GM21447 (cell line): ENCODE results near the gene GFOD2.

Source experiments
- ATAC-seq: cut with Tn5 transposase; IDR thresholded peaks from one replicate; pipeline ENCODE4 v1.9.1; 2021; ENCODE audit not compliant: unreplicated experiment

GFOD2 gene

DNA sequence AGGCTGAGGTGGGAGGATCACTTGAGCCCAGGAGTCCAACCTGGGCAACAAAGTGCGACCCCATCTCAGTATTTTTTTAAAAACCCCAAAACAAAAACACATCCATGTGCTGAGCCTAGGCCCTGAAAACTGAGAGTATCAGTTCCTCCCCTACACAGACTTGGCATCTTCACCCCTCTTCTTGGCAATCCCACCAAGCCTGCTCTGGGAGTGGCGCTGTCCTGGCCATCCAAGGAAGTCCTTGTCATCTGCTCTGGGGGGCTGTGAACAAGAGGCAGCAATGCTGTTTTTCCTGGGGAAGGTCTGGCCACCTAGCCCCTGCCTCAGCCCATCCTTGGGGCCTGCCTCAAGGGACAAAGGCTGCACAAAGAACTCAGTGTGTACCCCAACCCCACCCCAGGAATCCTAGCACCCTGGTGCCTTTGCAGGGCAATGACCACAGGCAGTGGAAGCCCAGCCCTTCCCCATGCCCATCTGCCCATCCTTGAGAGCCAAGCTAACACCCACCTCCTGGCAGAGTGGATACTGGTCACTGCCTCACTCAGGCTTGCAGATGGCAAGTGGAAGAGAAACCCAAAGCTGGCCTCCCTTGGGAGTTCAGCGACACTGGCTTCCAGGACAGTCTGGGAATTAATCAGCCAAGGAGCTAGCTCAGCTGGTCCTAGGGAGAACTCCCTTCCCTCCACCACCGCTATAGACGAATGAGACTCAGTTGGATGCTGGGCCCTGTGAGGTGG lies 14.8 kb upstream of the GFOD2 start:
- ATAC-seq: no peak

- ATAC-seq: no peak
Measured at GRCh38 chr16:67731753-67732095, 12.6 kb upstream of the GFOD2 start.

GRCh38 chr16:67731071-67731752 lies 12.1 kb upstream of the GFOD2 start:
- no peak for ATAC-seq

- no peak for ATAC-seq
Measured at GRCh38 chr16:67730326-67730725, 11.2 kb upstream of the GFOD2 start.

DNA sequence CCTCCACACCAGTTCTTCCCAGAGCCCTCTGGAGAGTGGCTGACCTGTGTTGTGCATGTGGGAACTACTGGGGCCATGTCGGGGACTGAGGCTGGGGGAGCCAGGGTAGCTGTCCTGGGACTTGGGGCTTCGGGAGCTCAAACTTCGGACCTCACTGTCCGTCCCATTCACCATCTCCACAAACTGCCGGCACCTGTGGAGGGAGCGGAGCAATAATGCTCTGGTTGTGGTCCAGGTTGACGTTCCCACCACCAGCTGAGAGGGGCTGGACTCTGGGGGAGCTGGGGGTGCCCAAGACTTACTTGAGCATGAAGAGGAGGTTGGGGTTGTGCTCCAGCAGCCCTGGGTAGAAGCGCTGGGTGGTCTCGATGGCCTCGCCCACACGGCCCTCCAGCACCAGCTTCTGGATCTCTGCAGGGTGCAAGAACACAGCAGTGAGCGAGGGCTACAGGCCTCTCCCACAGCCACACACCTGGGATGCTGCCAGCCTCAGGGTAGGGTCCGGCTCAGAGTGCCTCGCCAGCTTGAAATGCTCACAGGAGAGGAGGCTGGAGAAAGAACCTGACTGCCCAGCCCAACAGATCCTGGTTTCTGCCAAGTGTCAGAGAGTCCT lies 10.6 kb upstream of the GFOD2 start:
- ATAC-seq: no peak

DNA sequence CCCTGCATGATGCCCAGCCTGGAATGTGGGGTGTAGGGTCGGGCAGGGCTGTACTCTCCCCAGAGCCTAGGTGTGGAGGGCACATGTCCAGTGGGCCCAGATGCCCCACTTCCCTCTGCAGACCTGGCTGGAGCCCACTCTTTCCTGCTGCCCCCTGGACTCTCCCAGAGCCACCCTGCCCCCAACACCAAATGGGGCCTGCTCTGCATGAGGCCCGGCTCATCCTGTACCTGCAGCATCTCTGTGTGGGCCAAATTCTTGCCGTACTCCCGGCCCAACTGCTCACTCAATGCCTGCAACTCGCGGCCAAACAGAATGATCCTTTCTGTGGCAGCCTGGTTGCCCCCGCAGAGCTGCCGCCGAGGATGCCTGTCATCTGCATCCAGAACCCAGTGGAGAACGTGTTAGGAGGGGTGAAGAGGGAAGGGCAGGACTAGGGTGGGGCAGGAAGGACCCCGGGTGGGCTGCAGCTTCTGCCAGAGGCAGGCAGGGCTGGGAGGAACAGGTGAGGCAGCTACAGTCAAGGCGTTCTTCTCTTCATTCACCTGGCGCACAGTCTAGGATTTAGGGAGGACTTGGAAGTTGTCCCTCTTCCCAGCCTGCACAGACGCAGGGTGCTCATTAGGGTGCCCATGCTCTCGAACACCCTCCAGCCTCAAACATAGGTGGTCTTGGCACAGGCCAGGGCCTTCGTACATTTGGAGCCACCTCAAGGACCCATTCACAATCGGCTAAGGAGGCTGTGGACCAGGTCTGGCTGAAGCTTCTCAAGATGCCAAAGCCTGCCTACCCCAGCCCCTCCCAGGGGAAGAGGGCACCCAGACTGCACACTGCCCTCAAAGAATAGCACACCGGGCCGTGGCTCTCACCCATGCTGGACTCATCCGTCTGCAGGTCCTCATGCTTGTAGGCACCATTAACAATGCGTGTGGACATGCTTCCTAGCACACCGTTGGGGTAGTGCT lies 8.7 kb upstream of the GFOD2 start:
- no peak for ATAC-seq

DNA sequence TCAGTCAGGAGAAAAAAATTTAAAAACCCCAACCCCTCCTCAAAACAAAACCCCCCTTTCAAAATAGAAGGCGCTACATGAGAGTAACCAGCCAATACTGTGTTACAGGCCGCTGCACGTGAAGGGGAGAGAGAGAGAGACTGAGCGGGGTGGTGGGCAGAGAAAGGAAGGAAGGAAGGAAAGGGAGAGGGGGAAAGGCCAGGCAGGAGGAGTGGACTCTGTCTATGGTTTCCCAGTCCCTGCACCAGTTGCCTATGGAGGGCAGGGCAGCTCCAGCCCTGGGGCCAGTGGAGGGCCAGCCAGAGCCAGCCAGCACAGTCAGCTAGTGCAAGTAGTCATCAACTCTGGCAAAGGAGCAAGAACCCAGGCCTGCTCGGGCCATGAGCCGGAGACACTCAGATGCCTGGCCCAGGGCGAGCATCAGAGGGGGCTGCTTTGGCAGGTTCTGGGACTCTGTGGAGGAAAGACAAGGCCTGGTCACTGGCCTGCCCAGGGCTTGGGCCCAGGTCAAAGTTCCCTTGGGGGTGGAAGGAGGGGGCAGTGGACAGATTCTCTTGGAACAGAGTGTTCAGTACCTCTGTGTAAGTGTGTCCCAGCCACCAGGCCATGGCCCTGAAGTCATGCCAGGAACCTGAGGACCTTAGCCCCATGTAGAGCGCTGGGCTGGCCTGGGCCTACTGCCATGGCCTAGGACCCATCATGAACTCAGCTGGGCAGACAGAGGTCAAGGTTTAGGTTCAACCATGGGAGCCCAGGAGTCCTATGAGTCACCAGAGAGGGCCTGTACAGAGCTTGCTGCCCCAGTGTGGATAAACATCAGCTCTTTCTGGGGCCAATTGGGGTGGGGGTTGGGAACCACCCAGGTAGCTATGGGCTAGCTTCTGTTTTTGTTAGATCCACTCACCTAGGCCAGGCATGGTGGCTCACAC lies 7.3 kb upstream of the GFOD2 start:
- ATAC-seq: no peak

DNA sequence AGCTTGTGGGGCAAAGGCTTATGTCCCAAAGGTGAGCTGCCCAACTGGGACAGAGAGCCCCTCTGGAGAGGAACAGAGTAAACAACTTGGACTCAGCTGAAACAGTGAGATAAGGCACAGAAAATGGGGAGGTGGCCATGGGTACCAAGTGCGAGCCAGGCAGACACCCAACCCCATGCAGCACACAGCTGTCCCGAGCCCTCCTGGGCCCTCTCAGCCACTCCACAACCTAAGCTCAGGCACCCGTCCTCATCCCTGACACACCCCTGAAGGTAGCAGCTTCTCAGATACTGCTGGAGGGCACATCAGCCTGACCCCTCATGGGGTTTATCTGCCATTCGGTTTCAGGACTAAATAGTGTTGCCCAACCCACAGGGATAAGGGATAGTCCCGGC lies 4.8 kb upstream of the GFOD2 start:
- no peak for ATAC-seq

- no peak for ATAC-seq
Measured at GRCh38 chr16:67723151-67723910, 4.2 kb upstream of the GFOD2 start.

DNA sequence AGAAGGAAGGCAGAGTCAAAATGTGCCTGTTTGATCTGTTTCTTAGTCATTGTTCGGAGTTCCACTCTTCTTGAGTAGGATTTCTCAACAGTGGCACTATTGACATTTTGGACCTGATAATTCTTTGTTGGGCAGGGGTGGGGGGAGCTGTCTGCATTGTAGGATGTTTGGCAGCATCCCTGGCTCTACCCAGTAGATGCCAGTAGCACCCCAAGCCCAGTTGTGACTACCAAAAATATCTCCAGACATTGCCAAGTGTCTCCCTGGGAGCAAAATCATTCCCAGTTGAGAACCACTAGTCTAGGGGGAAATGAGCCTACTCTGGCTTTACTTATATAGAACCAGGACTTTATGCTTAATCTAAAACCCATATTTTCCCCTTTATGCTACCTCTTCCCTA lies 1.1 kb upstream of the GFOD2 start:
- no peak for ATAC-seq

DNA sequence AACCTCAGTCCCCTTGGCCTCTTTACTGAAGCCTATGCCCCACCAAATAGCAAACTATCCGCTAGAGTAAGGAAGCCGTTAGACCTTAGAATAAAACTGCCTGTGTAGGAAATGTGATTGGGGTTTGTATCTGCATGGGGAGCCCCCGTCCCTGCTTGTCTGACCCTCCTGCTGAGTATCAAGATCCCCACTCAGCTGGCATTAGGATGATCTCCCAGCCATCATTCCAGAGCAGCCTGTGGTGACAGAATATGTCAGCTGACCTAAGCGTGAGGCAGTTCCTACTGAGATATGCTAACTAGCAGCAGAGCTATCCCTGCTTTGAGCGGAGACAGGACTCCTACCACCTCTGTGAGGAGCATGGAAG lies 645 bp upstream of the GFOD2 start:
- no peak for ATAC-seq

GRCh38 chr16:67718668-67719047 lies 458 bp downstream of the GFOD2 start:
- ATAC-seq: no peak

GRCh38 chr16:67716097-67716496 lies 3.0 kb downstream of the GFOD2 start:
- no peak for ATAC-seq

DNA sequence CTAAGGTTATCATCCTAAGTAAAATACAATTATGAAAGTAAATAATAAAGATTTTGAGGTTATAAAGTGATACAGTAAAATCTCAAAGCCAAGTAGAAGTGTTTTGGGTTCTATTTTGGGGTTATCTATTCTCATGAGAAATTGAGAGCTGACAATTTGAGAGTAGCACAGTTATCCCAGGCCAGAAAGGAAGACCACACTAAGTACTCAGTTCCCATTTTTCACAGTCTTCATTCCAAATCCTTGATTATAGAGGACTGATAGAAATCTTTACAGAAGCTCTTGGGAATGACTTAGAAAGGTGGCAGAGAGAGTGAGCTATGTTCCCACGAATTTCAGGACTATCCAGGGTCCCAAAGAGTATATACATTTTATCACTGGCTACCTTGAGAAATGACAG lies 4.6 kb downstream of the GFOD2 start:
- no peak for ATAC-seq

- ATAC-seq: no peak
Measured at GRCh38 chr16:67713647-67714273, 5.4 kb downstream of the GFOD2 start.

DNA sequence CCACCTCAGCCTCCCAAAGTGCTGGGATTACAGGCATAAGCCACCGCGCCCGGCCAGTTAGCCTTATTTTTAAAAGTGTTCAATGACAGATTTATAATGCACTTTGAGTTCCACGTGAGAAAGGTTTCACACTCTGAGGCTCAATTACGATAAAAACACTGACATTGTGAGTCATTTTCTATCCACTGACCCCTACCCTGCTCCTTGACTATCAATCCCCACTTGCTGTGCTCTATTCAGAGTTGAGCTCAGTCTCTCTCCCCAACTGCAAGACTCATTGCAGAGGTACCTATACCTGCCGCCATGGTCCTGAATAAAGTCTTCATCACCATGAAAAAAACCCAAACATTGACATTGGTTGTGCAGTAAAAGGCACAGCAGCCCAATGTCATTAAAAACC lies 8.5 kb downstream of the GFOD2 start:
- no peak for ATAC-seq

DNA sequence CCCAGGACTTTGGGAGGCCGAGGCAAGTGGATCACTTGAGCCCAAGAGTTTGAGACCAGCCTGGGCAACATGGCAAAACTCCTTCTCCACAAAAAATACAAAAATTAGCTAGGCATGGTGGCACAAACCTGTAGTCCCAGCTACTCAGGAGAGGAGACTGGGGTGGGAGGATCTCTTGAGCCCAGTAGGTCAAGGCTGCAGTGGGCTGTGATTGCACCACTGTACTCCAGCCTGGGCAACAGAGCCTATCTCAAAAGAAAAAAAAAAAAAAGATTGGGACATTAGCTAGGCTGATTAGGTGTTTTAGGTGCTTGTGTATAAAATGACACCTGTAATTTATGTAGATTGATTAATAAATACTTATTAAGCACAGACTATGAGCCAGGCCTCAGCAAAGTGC lies 10.1 kb downstream of the GFOD2 start:
- ATAC-seq: no peak

GRCh38 chr16:67708368-67708771 lies 10.7 kb downstream of the GFOD2 start:
- ATAC-seq: no peak

GRCh38 chr16:67707790-67708189 lies 11.3 kb downstream of the GFOD2 start:
- ATAC-seq: no peak
